ENCODE data around the gene GALK2. TPM values are rescaled to one million over a fixed set of nuclear protein-coding genes. Genes with fewer than 3 reads are reported as not detected.

The GALK2 gene
- total RNA-seq, 1 experiment from 2014 or later = 13.7 TPM

DNA sequence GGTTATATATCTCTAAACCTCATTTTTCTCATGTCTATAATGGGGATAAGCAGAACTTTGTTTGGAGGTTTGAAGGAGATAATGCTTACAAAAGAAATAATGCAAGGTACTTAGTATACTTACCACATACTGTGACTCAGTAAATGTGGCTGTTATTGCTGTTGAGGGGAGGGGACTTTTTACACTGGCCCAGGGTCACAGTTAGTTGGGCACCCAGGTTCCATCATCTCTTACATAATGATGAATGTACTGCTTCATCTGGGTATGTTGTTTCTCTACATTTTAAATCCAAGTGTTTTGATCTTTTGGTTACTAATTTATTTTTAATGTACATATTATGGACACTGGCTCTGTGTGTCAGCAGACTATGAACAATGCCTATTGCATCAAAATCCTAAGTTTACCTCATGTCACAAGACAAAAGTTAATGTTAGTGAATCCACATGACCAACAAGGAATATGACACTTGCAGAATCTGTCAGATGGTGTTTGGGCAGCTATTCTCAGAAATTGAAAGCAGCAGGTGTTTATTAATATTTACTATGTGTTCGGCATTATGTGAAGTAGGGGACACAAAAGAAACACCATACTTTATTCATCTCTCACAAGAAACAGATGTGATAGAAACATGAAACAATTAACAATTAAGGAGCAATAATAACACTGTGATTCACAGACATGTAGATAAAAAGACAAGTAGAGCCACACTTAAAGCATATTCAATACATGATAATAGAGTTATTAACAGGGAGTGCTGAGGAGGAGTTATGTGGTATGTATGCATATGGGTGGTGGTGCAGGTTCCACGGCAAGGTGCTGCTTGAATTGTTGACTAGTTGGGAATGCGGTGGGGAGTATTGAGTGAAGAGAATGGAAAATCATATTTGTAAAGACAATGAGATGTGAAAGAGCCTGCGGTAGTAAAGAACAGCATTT is 109.7 kb downstream of the GALK2 start:
- DNase-seq = no peak
- H3K18ac ChIP-seq (ENCODE audit: insufficient read length, low read depth, low read length) = no peak overlapping the region
- no peak overlapping the region for H3K4me3 Mint-ChIP-seq

More for the DNA sequence above, 109.7 kb downstream of the GALK2 start:
- no peak overlapping the region for H3K27ac Mint-ChIP-seq
- peaks cover 4 to 10% of the 10 kb centered on the region in 2 experiments; a peak in 2 of 4 replicates for H3K4me1 Mint-ChIP-seq
- Histone ChIP-seq H3K27ac (ENCODE audit: insufficient read length, low read depth, low read length) (no peak overlapping the region), H3K23ac (ENCODE audit: insufficient read length, low read depth, low read length) (no peak overlapping the region), H2BK120ac (ENCODE audit: low read depth, low read length, poor library complexity, severe bottlenecking) (no peak overlapping the region), H2AK5ac (ENCODE audit: insufficient read length, low read length) (no peak overlapping the region), H4K8ac (replicated peaks; ENCODE audit: insufficient read length, low read depth, low read length) (no peak overlapping the region), H3K9ac (ENCODE audit: extremely low read depth, insufficient read length, low read length) (no peak overlapping the region), H3K79me1 (ENCODE audit: insufficient read depth, low read depth, low read length, poor library complexity, severe bottlenecking) (no peaks in the 10 kb centered on the region), H3K9me3 (ENCODE audit: control insufficient read depth, low read depth, low read length) (no peaks in the 10 kb centered on the region), H2BK15ac (ENCODE audit: low read depth, low read length) (no peak overlapping the region), H4K20me1 (ENCODE audit: control insufficient read depth, insufficient read depth, insufficient read length) (no peaks in the 10 kb centered on the region), H2AFZ (ENCODE audit: low read length) (no peak overlapping the region), H3K14ac (ENCODE audit: insufficient read depth, low read length) (no peak overlapping the region), H3K23me2 (ENCODE audit: insufficient read length, low read depth, low read length, poor library complexity, severe bottlenecking) (no peaks in the 10 kb centered on the region), H3T11ph (ENCODE audit: low read length) (no peak overlapping the region), H2BK20ac (ENCODE audit: low read depth, low read length, poor library complexity, severe bottlenecking) (no peak overlapping the region), H3K56ac (ENCODE audit: insufficient read length, low read depth, low read length) (no peak overlapping the region), H4K5ac (ENCODE audit: insufficient read length, low read depth, low read length) (no peak overlapping the region), H3K4me2 (ENCODE audit: insufficient read depth, insufficient read length, low read length) (no peak overlapping the region), H4K91ac (ENCODE audit: insufficient read length, low read depth, low read length) (no peak overlapping the region), H3K27me3 (ENCODE audit: insufficient read depth, low read length) (no peaks in the 10 kb centered on the region), H3K4ac (ENCODE audit: low read depth, low read length) (no peak overlapping the region), H3K79me2 (ENCODE audit: insufficient read depth, low read length) (no peaks in the 10 kb centered on the region), H2BK5ac (ENCODE audit: insufficient read length, low read length) (no peak overlapping the region), H3K4me1 (ENCODE audit: insufficient read depth, low read length) (no peaks in the 10 kb centered on the region), H2BK12ac (ENCODE audit: insufficient read length, low read depth, low read length) (no peak overlapping the region)
- H3K27me3 Mint-ChIP-seq (ENCODE audit: low read depth) = no peaks in the 10 kb centered on the region
- H3K9me3 Mint-ChIP-seq = no peaks in the 10 kb centered on the region
- TF ChIP-seq, protein P1, sequence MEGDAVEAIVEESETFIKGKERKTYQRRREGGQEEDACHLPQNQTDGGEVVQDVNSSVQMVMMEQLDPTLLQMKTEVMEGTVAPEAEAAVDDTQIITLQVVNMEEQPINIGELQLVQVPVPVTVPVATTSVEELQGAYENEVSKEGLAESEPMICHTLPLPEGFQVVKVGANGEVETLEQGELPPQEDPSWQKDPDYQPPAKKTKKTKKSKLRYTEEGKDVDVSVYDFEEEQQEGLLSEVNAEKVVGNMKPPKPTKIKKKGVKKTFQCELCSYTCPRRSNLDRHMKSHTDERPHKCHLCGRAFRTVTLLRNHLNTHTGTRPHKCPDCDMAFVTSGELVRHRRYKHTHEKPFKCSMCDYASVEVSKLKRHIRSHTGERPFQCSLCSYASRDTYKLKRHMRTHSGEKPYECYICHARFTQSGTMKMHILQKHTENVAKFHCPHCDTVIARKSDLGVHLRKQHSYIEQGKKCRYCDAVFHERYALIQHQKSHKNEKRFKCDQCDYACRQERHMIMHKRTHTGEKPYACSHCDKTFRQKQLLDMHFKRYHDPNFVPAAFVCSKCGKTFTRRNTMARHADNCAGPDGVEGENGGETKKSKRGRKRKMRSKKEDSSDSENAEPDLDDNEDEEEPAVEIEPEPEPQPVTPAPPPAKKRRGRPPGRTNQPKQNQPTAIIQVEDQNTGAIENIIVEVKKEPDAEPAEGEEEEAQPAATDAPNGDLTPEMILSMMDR (conservative IDR thresholded peaks at IDR 0.05) = no peak
- WGBS (ENCODE audit: extremely low coverage, insufficient read length, low lambda C conversion rate) = 100% methylated on average over 1 of the region's 4 CpGs
- H3K36me3 Mint-ChIP-seq (ENCODE audit: insufficient read depth in 1 of 3, low read depth in 3 of 3) = peaks cover 0 to 13% (median 7%) of the 10 kb centered on the region in 3 experiments; a peak in 4 of 7 replicates
